PC-9 (cell line): Measurements from ENCODE around the gene NME7.

ENCODE experiments used
- EZH2 ChIP-seq: fragments of 200-600 bp; sonication (generic); IDR thresholded peaks from 2 replicates; pipeline ENCODE4 v1.8.0; 2017; ENCODE audit warnings: antibody characterized with exemption, low read depth
- TF ChIP-seq, protein P1 (sequence below): fragments of 200-600 bp; sonication (generic); conservative IDR thresholded peaks from 2 replicates; pipeline ENCODE4 v1.6.1; 2017; ENCODE audit warnings: mixed run types, antibody characterized with exemption, mild to moderate bottlenecking, moderate library complexity

DNA sequence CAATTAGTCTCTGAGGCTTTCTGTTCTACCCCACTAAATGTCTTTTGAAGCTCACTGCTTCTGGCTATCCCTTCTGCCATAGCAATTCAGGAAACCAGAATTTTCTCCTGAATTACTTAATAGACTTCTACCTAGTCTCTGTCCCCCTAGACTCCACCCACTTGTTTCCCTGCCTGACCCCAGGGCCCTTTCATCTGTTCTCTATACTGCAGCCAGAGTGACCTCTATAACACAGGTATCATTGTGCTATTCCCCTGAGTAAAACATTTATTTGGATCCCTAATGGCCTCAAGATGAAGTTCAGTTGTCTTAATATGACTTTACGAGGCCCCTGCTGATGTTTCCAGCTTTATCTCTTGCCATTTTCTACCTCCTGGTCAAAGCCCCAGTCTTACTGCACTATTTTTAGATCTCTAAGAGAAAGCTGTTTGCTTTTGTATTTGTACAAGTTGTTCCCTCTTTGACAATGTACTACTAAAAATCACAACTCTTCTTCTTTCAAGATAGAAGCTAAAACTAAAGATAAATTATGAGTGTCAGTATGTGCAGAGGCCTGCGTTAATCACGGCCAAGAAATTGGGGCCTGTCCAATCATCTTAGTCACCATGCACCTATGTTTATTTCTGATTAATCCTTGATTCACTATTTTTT, 206.6 kb downstream of the NME7 start:
- TF ChIP-seq, protein P1, sequence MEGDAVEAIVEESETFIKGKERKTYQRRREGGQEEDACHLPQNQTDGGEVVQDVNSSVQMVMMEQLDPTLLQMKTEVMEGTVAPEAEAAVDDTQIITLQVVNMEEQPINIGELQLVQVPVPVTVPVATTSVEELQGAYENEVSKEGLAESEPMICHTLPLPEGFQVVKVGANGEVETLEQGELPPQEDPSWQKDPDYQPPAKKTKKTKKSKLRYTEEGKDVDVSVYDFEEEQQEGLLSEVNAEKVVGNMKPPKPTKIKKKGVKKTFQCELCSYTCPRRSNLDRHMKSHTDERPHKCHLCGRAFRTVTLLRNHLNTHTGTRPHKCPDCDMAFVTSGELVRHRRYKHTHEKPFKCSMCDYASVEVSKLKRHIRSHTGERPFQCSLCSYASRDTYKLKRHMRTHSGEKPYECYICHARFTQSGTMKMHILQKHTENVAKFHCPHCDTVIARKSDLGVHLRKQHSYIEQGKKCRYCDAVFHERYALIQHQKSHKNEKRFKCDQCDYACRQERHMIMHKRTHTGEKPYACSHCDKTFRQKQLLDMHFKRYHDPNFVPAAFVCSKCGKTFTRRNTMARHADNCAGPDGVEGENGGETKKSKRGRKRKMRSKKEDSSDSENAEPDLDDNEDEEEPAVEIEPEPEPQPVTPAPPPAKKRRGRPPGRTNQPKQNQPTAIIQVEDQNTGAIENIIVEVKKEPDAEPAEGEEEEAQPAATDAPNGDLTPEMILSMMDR = no peak
- no peak for TF ChIP-seq EZH2
